Karpas-422 (cell line): ENCODE results near the gene ANXA3. TPM values are rescaled to one million over a fixed set of nuclear protein-coding genes. Genes with fewer than 3 reads are reported as not detected.

Experiments used
- DNase-seq: peaks from one replicate; pipeline ENCODE4 v3.0.0-alpha.2; 2015
- H2AFZ ChIP-seq: fragments of 200-600 bp; sonication (generic); 2 replicates; pipeline ENCODE4 v1.6.1; 2014; ENCODE audit warnings: antibody characterized with exemption, low read length, mixed read lengths
- H3K27ac ChIP-seq: fragments of 200-600 bp; sonication (generic); 2 replicates; pipeline ENCODE4 v1.5.1; 2014; ENCODE audit warnings: mild to moderate bottlenecking, low read length, moderate library complexity
- H3K27me3 ChIP-seq: fragments of 200-600 bp; sonication (generic); 2 replicates; pipeline ENCODE4 v1.6.1; 2014; ENCODE audit warnings: low read length, mixed read lengths
- H3K36me3 ChIP-seq: fragments of 200-600 bp; sonication (generic); 2 replicates; pipeline ENCODE4 v1.6.1; 2014; ENCODE audit warnings: low read length, mixed read lengths; ENCODE audit not compliant: insufficient read depth
- H3K4me1 ChIP-seq: fragments of 200-600 bp; sonication (generic); 2 replicates; pipeline ENCODE4 v1.6.1; 2014; ENCODE audit warnings: mild to moderate bottlenecking, low read length, mixed read lengths
- H3K4me2 ChIP-seq: fragments of 200-600 bp; sonication (generic); 2 replicates; pipeline ENCODE4 v1.6.1; 2014; ENCODE audit warnings: low read length, low read depth, mild to moderate bottlenecking; ENCODE audit not compliant: poor library complexity, severe bottlenecking
- H3K4me3 ChIP-seq: fragments of 200-600 bp; sonication (generic); 2 replicates; pipeline ENCODE4 v1.5.1; 2014; ENCODE audit warnings: mild to moderate bottlenecking, antibody characterized with exemption, low read length, mixed read lengths
- H3K79me2 ChIP-seq: fragments of 200-600 bp; sonication (generic); 2 replicates; pipeline ENCODE4 v1.6.1; 2014; ENCODE audit warnings: mild to moderate bottlenecking, low read length, mixed read lengths
- H3K9ac ChIP-seq: fragments of 200-600 bp; sonication (generic); 2 replicates; pipeline ENCODE4 v1.6.0; 2014; ENCODE audit warnings: low read length
- H3K9me2 ChIP-seq: fragments of 200-600 bp; sonication (generic), shearing (Covaris generic); replicated peaks from 2 replicates; pipeline ENCODE4 v1.6.0; 2014; ENCODE audit warnings: mild to moderate bottlenecking, low read length, moderate library complexity; ENCODE audit not compliant: insufficient read depth
- H3K9me3 ChIP-seq: fragments of 300-700, 200-600 bp; sonication (generic); 2 replicates; pipeline ENCODE4 v1.6.1; 2014; ENCODE audit warnings: low read length, mixed read lengths
- H4K20me1 ChIP-seq: fragments of 200-600 bp; sonication (generic); 2 replicates; pipeline ENCODE4 v1.6.1; 2014; ENCODE audit warnings: mild to moderate bottlenecking, antibody characterized with exemption, low read length, low read depth; ENCODE audit not compliant: insufficient read depth
- total RNA-seq: library from RNA; depleted of rRNA; stranded (reverse); fragments of >200 nt; shearing (Covaris generic); gene quantifications from 2 replicates; pipeline ENCODE4 v1.2.3, GENCODE V29; 2014; ENCODE audit warnings: low replicate concordance

The ANXA3 gene
- total RNA-seq, 1 experiment from 2014 or later: not detected

- no peak for DNase-seq
- H3K27ac ChIP-seq: no peak overlapping the region
- H3K79me2 ChIP-seq: no peaks in the 10 kb centered on the region
- no peaks in the 10 kb centered on the region for H4K20me1 ChIP-seq
- no peaks in the 10 kb centered on the region for H3K9me3 ChIP-seq
- no peak overlapping the region for H3K4me2 ChIP-seq
- H3K9me2 ChIP-seq: no peaks in the 10 kb centered on the region
- H3K36me3 ChIP-seq: no peaks in the 10 kb centered on the region
- no peaks in the 10 kb centered on the region for H3K27me3 ChIP-seq
- H3K9ac ChIP-seq: no peak overlapping the region
- no peak overlapping the region for H3K4me3 ChIP-seq
- H3K4me1 ChIP-seq: no peaks in the 10 kb centered on the region
- H2AFZ ChIP-seq: no peak overlapping the region
Observed at GRCh38 chr4:78651250-78651860, 99.8 kb downstream of the ANXA3 start.

GRCh38 chr4:78652282-78652876 is 100.8 kb downstream of the ANXA3 start:
- Histone ChIP-seq H3K9me2 (no peaks in the 10 kb centered on the region), H3K79me2 (no peaks in the 10 kb centered on the region), H3K27me3 (no peaks in the 10 kb centered on the region), H3K4me1 (no peaks in the 10 kb centered on the region), H3K27ac (no peak overlapping the region), H3K4me2 (no peak overlapping the region), H3K9me3 (no peaks in the 10 kb centered on the region), H4K20me1 (no peaks in the 10 kb centered on the region), H2AFZ (no peak overlapping the region), H3K36me3 (no peaks in the 10 kb centered on the region), H3K4me3 (no peak overlapping the region), H3K9ac (no peak overlapping the region)
- DNase-seq: no peak

DNA sequence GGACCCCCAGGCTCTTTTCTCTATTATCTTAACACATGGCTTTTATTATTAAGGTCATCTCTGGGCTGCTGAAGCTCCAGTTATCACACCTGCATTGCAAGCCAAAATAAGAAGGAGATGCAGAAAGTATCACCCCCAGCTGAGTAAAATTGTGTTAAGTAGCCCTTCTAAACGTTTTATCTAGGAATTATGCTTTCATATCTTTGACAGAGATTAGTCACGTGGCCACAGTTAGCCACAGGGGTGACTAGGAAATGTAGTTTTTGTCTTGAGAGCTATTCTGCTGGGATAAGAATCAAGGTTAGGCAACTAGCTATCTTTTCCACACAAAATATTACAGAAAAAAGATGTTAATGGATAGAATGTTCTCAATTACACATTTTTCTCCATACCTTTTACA is 102.1 kb downstream of the ANXA3 start:
- Histone ChIP-seq H3K27me3 (no peaks in the 10 kb centered on the region), H3K4me2 (no peak overlapping the region), H2AFZ (no peak overlapping the region), H3K9me3 (no peaks in the 10 kb centered on the region), H3K4me1 (no peaks in the 10 kb centered on the region), H3K4me3 (no peak overlapping the region), H4K20me1 (no peaks in the 10 kb centered on the region), H3K36me3 (no peaks in the 10 kb centered on the region), H3K27ac (no peak overlapping the region), H3K79me2 (no peaks in the 10 kb centered on the region), H3K9me2 (no peaks in the 10 kb centered on the region), H3K9ac (no peak overlapping the region)
- DNase-seq: no peak

- no peak overlapping the region for H3K4me2 ChIP-seq
- no peak for DNase-seq
- H3K4me1 ChIP-seq: no peaks in the 10 kb centered on the region
- no peak overlapping the region for H3K9ac ChIP-seq
- no peaks in the 10 kb centered on the region for H4K20me1 ChIP-seq
- no peak overlapping the region for H3K27ac ChIP-seq
- no peaks in the 10 kb centered on the region for H3K79me2 ChIP-seq
- no peak overlapping the region for H2AFZ ChIP-seq
- no peaks in the 10 kb centered on the region for H3K36me3 ChIP-seq
- no peaks in the 10 kb centered on the region for H3K9me2 ChIP-seq
- no peaks in the 10 kb centered on the region for H3K9me3 ChIP-seq
- H3K27me3 ChIP-seq: no peaks in the 10 kb centered on the region
- no peak overlapping the region for H3K4me3 ChIP-seq
Observed at GRCh38 chr4:78654807-78655206, 103.2 kb downstream of the ANXA3 start.

DNA sequence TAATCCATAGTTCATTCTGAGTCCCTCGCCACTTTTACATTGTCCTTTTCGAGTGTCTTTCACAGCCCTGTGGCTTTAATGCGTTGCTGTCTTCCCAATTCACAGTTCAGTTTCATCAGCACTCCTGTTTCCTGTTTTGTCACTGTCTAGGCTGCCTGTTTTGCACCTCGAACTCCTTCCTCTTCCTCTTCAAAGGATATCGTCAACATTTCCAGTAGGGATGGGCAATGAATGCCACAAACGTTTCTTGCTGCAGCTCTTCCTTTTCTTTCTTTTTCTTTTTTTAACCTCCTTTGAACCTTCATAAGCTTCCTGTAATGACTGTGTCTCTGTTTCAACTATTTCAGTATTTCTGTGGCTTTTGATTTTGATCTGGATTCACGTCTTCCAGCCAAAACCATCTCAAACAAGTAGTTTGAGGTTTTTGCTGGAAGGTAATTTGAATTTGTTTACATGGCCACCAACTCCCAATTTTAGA is 105.4 kb downstream of the ANXA3 start:
- no peak overlapping the region for H3K9ac ChIP-seq
- H3K4me3 ChIP-seq: no peak overlapping the region
- H3K36me3 ChIP-seq: no peaks in the 10 kb centered on the region
- H3K4me1 ChIP-seq: no peaks in the 10 kb centered on the region
- no peaks in the 10 kb centered on the region for H3K9me3 ChIP-seq
- H3K79me2 ChIP-seq: no peaks in the 10 kb centered on the region
- no peak overlapping the region for H3K4me2 ChIP-seq
- no peaks in the 10 kb centered on the region for H4K20me1 ChIP-seq
- no peaks in the 10 kb centered on the region for H3K9me2 ChIP-seq
- no peak overlapping the region for H2AFZ ChIP-seq
- no peak for DNase-seq
- H3K27me3 ChIP-seq: no peaks in the 10 kb centered on the region
- no peak overlapping the region for H3K27ac ChIP-seq

- no peaks in the 10 kb centered on the region for H3K9me3 ChIP-seq
- no peaks in the 10 kb centered on the region for H3K27me3 ChIP-seq
- H3K4me2 ChIP-seq: no peak overlapping the region
- no peaks in the 10 kb centered on the region for H3K36me3 ChIP-seq
- no peak overlapping the region for H3K9ac ChIP-seq
- no peaks in the 10 kb centered on the region for H3K4me1 ChIP-seq
- H4K20me1 ChIP-seq: no peaks in the 10 kb centered on the region
- H3K4me3 ChIP-seq: no peak overlapping the region
- no peaks in the 10 kb centered on the region for H3K9me2 ChIP-seq
- DNase-seq: no peak
- no peak overlapping the region for H2AFZ ChIP-seq
- H3K27ac ChIP-seq: no peak overlapping the region
- H3K79me2 ChIP-seq: no peaks in the 10 kb centered on the region
Observed at GRCh38 chr4:78659264-78659663, 107.7 kb downstream of the ANXA3 start.

DNA sequence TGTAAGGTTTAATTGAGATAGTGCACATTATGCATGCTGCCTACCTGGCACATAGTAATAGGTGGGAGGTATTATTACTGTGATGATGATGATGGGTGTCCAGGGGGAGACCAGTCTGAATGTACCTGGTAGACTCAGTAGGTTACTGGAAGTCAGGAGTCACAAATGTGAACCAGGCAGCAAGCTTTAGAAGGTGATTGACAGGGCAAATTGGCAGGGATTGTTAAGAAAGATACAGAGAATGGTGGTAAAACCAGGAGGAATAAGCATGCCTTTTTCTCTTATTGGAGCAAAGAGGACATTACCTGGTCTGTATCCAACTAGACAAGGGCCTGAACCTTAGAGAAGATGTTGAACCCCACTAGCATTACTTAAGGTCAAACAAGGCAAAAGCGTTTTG is 108.1 kb downstream of the ANXA3 start:
- H3K4me1 ChIP-seq: no peaks in the 10 kb centered on the region
- no peak overlapping the region for H3K27ac ChIP-seq
- no peaks in the 10 kb centered on the region for H4K20me1 ChIP-seq
- H3K79me2 ChIP-seq: no peaks in the 10 kb centered on the region
- no peaks in the 10 kb centered on the region for H3K9me2 ChIP-seq
- no peaks in the 10 kb centered on the region for H3K9me3 ChIP-seq
- no peak overlapping the region for H3K4me2 ChIP-seq
- H3K27me3 ChIP-seq: no peaks in the 10 kb centered on the region
- no peak overlapping the region for H3K9ac ChIP-seq
- H3K4me3 ChIP-seq: no peak overlapping the region
- no peak for DNase-seq
- no peak overlapping the region for H2AFZ ChIP-seq
- H3K36me3 ChIP-seq: no peaks in the 10 kb centered on the region
